GM18505 (cell line): ENCODE data around the gene CNOT4.
A peak's percentile ranks its signal among the peaks of the same experiment; 100 is the strongest.
"Not testable (repeated sequence)": the region's sequence is repeated elsewhere in the genome, so short reads cannot be mapped to it uniquely, and the experiment has no call there.

ENCODE experiments used
- ATAC-seq: cut with Tn5 transposase; IDR thresholded peaks from one replicate; pipeline ENCODE4 v1.9.1; 2021; ENCODE audit not compliant: unreplicated experiment
- POLR2A ChIP-seq: IDR thresholded peaks from 4 replicates; pipeline ENCODE4 v1.6.1; 2011; ENCODE audit warnings: borderline replicate concordance; ENCODE audit not compliant: insufficient read depth, insufficient read length; ENCODE audit errors: extremely low read depth

Gene CNOT4

GRCh38 chr7:135522509-135522908 is 12.6 kb upstream of the CNOT4 start:
- ATAC-seq = no peak
- no peak for TF ChIP-seq POLR2A

GRCh38 chr7:135519871-135520270 is 10.0 kb upstream of the CNOT4 start:
- ATAC-seq = no peak
- TF ChIP-seq POLR2A = no peak

- no peak for ATAC-seq
Observed at GRCh38 chr7:135519233-135519688, 9.4 kb upstream of the CNOT4 start.

GRCh38 chr7:135518748-135519147 is 8.8 kb upstream of the CNOT4 start:
- ATAC-seq = no peak
- no peak for TF ChIP-seq POLR2A

More at GRCh38 chr7:135519233-135519688, 9.4 kb upstream of the CNOT4 start:
- no peak for TF ChIP-seq POLR2A

DNA sequence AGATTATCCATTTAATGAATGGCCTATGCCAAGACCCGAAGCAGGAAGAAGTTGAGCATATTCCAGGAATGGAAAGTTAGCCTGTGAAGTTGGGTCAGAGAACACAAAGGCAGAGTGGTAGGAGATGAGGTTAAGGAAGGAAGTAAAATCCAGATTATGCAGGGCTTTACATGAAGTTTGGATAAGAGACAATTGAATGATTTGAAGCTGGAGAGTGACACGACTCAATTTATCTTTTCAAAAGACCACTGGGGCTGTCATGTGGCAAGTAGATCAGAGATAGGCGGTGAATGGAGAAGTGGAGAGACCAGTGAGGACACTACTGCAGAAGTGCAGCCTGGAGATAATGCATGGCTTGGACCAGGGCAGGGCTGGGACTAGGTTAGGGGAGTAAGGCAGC is 7.2 kb upstream of the CNOT4 start:
- TF ChIP-seq POLR2A = no peak
- ATAC-seq = no peak

DNA sequence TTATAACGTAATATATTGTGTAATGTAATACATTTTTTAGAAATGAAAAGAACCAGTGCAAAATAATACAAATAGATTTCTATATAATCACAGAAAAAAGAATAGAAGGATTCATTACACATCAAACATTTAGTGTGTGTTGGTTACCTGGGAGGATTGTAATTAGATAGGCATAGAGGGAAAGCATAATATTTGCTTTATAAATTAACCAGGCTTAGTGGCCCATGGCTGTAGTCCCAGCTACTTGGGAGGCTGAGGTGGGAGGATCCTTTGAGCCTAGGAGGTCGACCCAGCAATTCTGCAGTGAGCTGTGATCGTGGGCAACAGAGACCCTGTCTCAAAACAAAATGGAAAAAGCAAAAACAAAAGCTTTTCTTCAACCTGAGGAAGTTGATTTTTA is 5.0 kb upstream of the CNOT4 start:
- no peak for ATAC-seq
- no peak for TF ChIP-seq POLR2A

DNA sequence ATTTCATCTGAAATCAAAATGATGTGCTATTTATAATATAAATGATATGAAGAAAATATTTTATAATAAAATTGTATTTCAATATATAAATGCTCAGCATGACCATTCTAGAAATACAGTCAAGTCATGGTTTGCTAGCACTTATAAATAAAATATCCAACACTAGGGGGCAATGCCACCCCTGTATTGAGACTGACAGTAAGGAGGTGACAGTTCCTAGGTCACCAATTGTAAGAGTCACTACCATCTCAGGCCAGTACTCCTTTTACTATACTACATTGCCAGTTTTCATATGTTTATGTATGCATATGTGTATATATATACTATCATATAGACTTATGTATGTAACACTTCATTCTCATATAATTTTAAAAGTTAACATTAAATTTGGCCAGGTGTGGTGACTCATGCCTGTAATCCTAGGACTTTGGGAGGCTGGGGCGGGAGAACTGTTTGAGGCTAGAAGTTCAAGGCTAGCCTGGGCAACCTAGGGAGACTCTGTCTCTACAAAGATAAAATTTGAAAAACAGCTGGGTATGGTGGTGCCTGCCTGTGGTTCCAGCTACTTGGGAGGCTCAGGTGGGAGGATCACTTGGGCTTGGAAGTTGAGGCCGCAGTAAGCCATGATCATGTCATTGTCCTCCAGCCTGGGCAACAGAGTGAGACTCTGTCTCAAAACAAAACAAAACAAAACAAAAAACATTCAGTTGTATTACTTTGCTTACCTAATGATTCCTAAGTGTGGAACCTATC is 2.4 kb upstream of the CNOT4 start:
- no peak for TF ChIP-seq POLR2A
- ATAC-seq = peak; percentile 33

DNA sequence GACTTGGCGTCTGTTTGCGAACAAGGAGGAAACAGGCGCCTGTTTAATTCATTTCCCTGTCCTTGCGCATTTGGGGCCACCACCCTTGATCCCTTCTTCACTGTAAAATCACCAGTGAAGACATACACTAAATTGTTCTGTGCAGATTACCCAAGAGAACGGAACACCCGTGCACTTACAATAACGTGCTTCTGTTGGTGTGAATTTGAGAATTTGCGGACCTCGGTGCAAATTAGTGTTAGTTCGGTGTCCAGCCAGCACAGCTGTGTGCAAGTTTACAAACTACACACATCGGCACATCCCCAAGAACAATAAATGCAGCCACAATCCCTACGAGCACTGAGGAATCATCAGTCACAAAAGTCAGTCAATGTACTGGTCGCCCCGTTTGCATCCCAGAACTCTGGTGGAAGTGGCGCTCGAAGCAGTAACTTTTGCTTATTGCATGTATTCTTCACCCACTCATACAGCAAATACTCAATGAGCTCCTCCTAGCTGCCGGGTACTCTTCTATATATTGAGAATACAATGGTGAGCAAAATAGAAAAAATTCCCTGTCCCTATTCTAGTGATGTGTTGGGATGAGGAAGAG is 786 bp upstream of the CNOT4 start:
- TF ChIP-seq POLR2A = no peak
- ATAC-seq = no peak

DNA sequence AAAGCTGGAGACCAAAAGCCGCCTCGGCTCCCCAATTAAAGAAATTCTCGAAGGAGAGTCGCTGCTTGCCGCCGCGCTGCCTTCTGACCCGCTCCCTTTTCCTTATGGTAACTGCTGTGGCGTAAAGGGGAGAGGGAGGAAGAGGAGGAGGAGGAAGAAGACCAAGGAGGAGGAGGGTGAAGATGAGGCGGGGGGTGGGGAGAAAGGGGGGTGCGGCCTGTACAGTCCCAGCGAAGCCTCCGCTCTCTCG is 388 bp downstream of the CNOT4 start:
- TF ChIP-seq POLR2A = no peak
- no peak for ATAC-seq

GRCh38 chr7:135508883-135509588 is 866 bp downstream of the CNOT4 start:
- ATAC-seq = peak; percentile 27
- peak; percentile 37 for TF ChIP-seq POLR2A

GRCh38 chr7:135501402-135501801 is 8.5 kb downstream of the CNOT4 start:
- ATAC-seq = no peak
- TF ChIP-seq POLR2A = no peak

GRCh38 chr7:135499818-135500217 is 10.1 kb downstream of the CNOT4 start:
- ATAC-seq = no peak

DNA sequence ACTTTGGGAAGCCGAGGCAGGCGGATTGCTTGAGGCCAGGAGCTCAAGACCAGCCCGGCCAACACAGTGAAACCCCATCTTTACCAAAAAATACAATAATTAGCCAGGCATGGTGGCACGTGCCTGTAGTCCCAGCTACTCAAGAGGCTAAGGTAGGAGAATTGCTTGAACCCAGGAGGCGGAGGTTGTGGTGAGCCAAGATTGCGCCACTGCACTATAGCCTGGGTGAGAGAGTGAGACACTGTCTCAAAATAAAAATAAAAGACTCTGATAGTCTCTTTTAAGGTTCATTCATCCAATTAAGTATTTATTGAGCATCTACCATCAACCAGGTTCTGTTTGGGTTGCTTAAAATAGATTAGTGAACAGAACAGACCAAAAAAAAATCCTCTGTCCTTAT is 12.7 kb downstream of the CNOT4 start:
- ATAC-seq = not testable (repeated sequence)

More at GRCh38 chr7:135499818-135500217, 10.1 kb downstream of the CNOT4 start:
- no peak for TF ChIP-seq POLR2A

DNA sequence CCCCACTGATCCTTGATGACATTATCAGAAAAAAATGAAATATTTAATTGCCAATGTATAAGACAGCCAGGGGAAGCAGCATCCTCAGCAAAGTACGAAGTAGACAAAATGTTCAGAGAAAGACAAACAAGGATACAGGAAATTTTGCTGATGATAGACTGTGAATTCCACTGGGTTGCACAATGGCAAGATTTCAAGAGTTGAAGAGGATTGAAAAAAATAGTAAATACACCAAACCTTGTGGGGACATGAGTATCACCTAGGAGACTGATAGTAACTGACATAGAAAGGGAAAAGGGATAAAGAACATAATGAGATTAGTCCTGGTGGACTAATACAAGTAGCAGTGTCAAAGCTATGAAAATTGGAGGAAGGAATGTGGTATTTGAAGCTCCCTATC is 16.5 kb downstream of the CNOT4 start:
- no peak for TF ChIP-seq POLR2A
- no peak for ATAC-seq

GRCh38 chr7:135492151-135492550 is 17.8 kb downstream of the CNOT4 start:
- ATAC-seq = no peak
- TF ChIP-seq POLR2A = no peak

DNA sequence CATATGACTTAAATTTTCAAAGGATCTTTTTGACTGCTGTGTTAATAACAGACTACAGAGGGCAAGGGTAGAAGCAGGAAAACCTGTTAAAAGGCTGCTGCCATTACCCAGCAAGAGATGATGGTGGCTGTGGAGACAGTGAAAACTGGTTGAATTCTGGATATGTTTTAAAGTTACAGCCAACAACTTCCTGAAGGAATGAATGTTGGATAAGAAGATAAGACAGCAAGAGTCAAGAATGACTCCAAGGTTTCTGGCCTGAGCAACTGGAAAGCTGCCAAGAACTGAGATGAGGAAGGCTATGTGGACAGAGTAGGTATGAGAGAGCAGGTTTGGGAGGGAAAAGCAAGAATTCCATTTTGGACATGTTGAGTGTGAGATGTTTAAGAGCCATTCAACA is 19.1 kb downstream of the CNOT4 start:
- ATAC-seq = no peak
- no peak for TF ChIP-seq POLR2A
